Measurements from ENCODE around the gene CD226.

Gene CD226

DNA sequence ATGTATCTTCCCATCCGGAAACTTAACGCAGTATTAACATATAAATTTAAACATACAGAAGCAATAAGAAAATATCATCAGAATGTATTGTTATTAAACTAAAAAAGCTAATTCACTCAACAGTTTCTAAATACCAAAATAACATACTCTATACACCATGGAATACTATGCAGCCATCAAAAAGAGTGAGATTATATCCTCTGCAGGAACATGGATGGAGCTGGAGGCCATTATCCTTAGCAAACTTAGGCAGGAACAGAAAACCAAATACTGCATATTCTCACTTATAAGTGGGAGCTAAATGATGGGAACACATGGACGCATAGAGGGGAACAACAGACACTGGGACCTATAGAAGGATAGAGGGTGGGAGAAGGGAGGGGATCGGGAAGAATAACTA lies 127.1 kb downstream of the CD226 start:
- DNase-seq (ENCODE audit: extremely low read depth in 1 of 2, low read depth in 1 of 2) = no peak

GRCh38 chr18:69819460-69819859 lies 128.2 kb downstream of the CD226 start:
- DNase-seq (ENCODE audit: extremely low read depth in 1 of 2, low read depth in 1 of 2) = no peak

DNA sequence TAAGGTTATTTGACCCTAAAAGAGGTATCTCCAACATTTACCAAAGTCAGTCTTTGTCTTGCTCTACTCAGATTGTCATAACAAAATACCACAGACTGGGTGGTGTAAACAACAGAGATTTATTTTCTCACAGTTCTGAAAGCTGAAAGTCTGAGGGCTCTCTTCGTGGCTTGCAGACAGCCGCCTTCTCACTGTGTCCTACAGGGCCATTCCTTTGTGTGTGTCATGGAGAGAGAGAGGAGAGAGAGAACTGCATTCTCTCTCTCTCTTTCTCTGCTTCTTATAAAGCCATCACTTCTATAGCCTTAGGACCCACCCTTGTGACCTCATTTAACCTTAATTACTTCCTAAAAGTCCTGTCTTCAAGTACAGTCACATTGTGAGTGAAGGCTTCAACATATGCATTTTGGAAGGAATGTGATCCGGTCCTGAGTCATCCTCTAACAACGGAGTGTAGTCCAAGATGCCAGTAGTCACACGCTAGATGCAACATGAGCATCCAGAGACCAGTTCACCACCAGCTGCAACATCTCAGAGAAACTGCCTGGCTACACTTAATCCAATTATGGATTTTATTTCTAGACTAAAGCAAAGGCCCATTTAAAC lies 130.2 kb downstream of the CD226 start:
- DNase-seq (ENCODE audit: extremely low read depth in 1 of 2, low read depth in 1 of 2) = no peak

GRCh38 chr18:69814861-69815385 lies 132.8 kb downstream of the CD226 start:
- no peak for DNase-seq (ENCODE audit: extremely low read depth in 1 of 2, low read depth in 1 of 2)

- DNase-seq (ENCODE audit: extremely low read depth in 1 of 2, low read depth in 1 of 2) = no peak
Observed at GRCh38 chr18:69813559-69813958, 134.1 kb downstream of the CD226 start.

DNA sequence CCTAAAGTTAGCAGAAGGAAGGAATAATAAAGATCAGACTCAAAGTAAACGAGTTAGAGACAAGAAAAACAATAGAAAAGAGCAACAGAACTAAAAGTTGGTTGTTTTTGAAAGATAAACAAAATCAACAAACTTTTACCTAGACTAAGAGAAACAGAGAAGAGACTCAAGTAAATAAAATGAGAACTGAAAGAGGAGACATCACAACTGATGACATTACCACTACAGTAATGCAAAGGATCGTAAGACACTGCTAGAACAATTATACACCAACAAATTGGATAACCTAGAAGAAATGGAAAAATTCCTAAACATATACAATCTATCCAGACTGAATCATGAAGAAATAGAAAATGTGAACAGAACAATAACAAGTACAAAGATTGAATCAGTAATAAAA lies 139.3 kb downstream of the CD226 start:
- DNase-seq (ENCODE audit: extremely low read depth in 1 of 2, low read depth in 1 of 2) = no peak

GRCh38 chr18:69804776-69805501 lies 142.7 kb downstream of the CD226 start:
- no peak for DNase-seq (ENCODE audit: extremely low read depth in 1 of 2, low read depth in 1 of 2)
